ENCODE measurements around the gene AMPH.
"Not testable (repeated sequence)": the region's sequence is repeated elsewhere in the genome, so short reads cannot be mapped to it uniquely, and the experiment has no call there.

DNA sequence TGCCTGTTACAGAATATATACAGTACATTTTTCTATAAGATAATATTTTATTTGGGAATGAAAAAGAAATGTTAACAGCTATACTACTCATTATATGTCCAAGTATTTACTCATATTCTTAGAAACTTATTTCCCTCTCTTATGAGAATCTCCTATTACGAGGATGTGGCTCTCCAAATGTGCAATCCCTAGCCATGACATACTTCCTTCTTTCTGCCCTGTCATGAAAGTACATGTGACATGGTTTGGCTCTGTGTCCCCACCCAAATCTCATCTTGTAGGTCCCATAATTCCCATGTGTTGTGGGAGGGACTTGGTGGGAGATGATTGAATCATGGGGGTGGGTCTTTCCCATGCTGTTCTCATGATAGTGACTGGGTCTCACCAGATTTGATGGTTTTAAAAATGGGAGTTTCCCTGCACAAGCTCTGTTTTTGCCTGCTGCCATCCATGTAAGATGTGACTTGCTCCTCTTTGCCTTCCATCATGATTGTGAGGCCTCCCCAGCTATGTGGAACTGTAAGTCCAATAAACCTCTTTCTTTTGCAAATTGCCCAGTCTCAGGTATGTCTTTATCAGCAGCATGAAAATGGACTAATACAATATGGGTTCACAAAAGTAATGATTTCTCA lies 235.1 kb downstream of the AMPH start:
- TF ChIP-seq, protein P1, sequence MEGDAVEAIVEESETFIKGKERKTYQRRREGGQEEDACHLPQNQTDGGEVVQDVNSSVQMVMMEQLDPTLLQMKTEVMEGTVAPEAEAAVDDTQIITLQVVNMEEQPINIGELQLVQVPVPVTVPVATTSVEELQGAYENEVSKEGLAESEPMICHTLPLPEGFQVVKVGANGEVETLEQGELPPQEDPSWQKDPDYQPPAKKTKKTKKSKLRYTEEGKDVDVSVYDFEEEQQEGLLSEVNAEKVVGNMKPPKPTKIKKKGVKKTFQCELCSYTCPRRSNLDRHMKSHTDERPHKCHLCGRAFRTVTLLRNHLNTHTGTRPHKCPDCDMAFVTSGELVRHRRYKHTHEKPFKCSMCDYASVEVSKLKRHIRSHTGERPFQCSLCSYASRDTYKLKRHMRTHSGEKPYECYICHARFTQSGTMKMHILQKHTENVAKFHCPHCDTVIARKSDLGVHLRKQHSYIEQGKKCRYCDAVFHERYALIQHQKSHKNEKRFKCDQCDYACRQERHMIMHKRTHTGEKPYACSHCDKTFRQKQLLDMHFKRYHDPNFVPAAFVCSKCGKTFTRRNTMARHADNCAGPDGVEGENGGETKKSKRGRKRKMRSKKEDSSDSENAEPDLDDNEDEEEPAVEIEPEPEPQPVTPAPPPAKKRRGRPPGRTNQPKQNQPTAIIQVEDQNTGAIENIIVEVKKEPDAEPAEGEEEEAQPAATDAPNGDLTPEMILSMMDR (IDR thresholded peaks at IDR 0.05; ENCODE audit: low read depth, low read length), result not testable (repeated sequence)
- not testable (repeated sequence) for TF ChIP-seq EZH2phosphoT487 (IDR thresholded peaks at IDR 0.05; ENCODE audit: low read depth)
